ENCODE results near the gene MAEA.

The MAEA gene

DNA sequence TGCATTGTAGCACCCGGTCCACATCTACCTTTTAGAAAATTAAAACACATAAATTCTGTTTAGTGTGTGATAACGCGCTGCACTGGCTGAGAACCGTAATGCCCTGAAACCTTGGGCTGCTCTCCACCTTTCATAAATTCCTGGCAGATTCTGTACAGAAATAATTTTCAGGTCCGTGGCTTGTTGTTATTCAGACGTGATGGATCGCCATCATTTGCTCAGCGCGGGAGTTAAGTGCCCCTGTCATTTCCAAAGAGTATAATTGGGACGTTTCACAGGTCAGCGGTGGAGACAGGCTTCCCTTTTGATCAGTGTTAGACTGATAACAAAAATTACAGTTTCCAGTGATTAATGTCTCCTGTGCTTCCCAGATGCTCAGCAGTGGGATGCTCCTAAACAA, 73.8 kb downstream of the MAEA start:
- Histone ChIP-seq H3K4me1 (ENCODE audit: control insufficient read depth, insufficient read depth, low read depth, low read length) (peaks cover 6% of the 10 kb centered on the region), H3K27ac (ENCODE audit: low read length, poor library complexity, severe bottlenecking) (no peak overlapping the region), H2BK15ac (ENCODE audit: low read depth, poor library complexity, severe bottlenecking) (no peak overlapping the region), H3K79me1 (replicated peaks; ENCODE audit: low read length, poor library complexity, severe bottlenecking) (peaks cover 17% of the 10 kb centered on the region), H3K23ac (ENCODE audit: low read length in 2 of 2) (no peak overlapping the region), H3K4me2 (ENCODE audit: low read length, poor library complexity, severe bottlenecking) (no peak overlapping the region), H3K14ac (ENCODE audit: low read length in 2 of 2) (no peak overlapping the region), H3K36me3 (ENCODE audit: control insufficient read depth in 1 of 2, insufficient read depth in 2 of 2, low read depth in 1 of 2, low read length in 2 of 2) (peaks cover 36 to 80% of the 10 kb centered on the region in 2 experiments), H2BK12ac (ENCODE audit: low read length in 2 of 2) (no peak overlapping the region), H2BK5ac (ENCODE audit: low read depth, low read length, poor library complexity, severe bottlenecking) (no peak overlapping the region), H2AFZ (ENCODE audit: low read depth, low read length) (no peak overlapping the region), H4K8ac (ENCODE audit: low read length) (no peak overlapping the region), H3K4me3 (ENCODE audit: insufficient read depth in 1 of 2, low read depth in 1 of 2, low read length in 2 of 2) (no peak overlapping the region), H4K91ac (ENCODE audit: low read length) (no peak overlapping the region), H3K27me3 (ENCODE audit: control insufficient read depth in 1 of 2, insufficient read depth in 1 of 2, low read length in 2 of 2) (no peaks in the 10 kb centered on the region), H3K9me3 (ENCODE audit: control insufficient read depth, low read length) (no peaks in the 10 kb centered on the region), H2BK120ac (ENCODE audit: low read depth, low read length) (no peak overlapping the region), H3K4ac (ENCODE audit: low read depth in 1 of 2, low read length in 2 of 2) (no peak overlapping the region), H2AK5ac (ENCODE audit: low read length, severe bottlenecking) (no peak overlapping the region), H3K9ac (ENCODE audit: low read length) (no peak overlapping the region), H3K18ac (ENCODE audit: low read depth in 1 of 2, low read length in 2 of 2) (no peak overlapping the region)
- 96% methylated on average over 11 of the region's 11 CpGs for WGBS
- no peak for DNase-seq

DNA sequence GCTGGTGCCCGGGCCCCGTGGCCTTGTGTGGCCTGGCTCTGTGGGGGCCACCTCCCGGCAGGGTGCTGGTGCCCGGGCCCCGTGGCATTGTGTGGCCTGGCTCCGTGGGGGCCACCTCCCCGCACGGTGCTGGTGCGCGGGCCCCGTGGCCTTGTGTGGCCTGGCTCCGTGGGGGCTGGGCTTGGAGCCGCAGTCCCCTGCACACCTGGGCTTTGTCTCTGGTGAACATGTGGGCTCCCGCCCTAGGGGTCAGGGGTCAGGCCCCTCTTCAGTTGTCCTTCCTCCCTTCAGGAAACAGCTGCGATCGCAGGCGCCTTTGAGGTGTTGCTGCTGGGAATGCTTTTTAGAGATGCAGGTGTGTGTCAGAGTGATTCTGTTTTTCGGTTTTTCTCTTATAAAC, 74.5 kb downstream of the MAEA start:
- Histone ChIP-seq H3K14ac (ENCODE audit: low read length in 2 of 2) (no peak overlapping the region), H2BK12ac (ENCODE audit: low read length in 2 of 2) (no peak overlapping the region), H3K4me1 (ENCODE audit: control insufficient read depth, insufficient read depth, low read depth, low read length) (peaks cover 6% of the 10 kb centered on the region), H4K8ac (ENCODE audit: low read length) (no peak overlapping the region), H2AFZ (ENCODE audit: low read depth, low read length) (no peak overlapping the region), H2BK120ac (ENCODE audit: low read depth, low read length) (no peak overlapping the region), H4K91ac (ENCODE audit: low read length) (no peak overlapping the region), H3K9me3 (ENCODE audit: control insufficient read depth, low read length) (no peaks in the 10 kb centered on the region), H2BK5ac (ENCODE audit: low read depth, low read length, poor library complexity, severe bottlenecking) (no peak overlapping the region), H3K79me1 (replicated peaks; ENCODE audit: low read length, poor library complexity, severe bottlenecking) (peaks cover 17% of the 10 kb centered on the region), H3K27ac (ENCODE audit: low read length, poor library complexity, severe bottlenecking) (no peak overlapping the region), H3K18ac (ENCODE audit: low read depth in 1 of 2, low read length in 2 of 2) (no peak overlapping the region), H3K36me3 (ENCODE audit: control insufficient read depth in 1 of 2, insufficient read depth in 2 of 2, low read depth in 1 of 2, low read length in 2 of 2) (peaks cover 29 to 80% of the 10 kb centered on the region in 2 experiments), H2AK5ac (ENCODE audit: low read length, severe bottlenecking) (no peak overlapping the region), H3K4me2 (ENCODE audit: low read length, poor library complexity, severe bottlenecking) (no peak overlapping the region), H3K9ac (ENCODE audit: low read length) (no peak overlapping the region), H3K23ac (ENCODE audit: low read length in 2 of 2) (no peak overlapping the region), H3K4ac (ENCODE audit: low read depth in 1 of 2, low read length in 2 of 2) (no peak overlapping the region), H3K27me3 (ENCODE audit: control insufficient read depth in 1 of 2, insufficient read depth in 1 of 2, low read length in 2 of 2) (no peaks in the 10 kb centered on the region), H2BK15ac (ENCODE audit: low read depth, poor library complexity, severe bottlenecking) (no peak overlapping the region), H3K4me3 (ENCODE audit: insufficient read depth in 1 of 2, low read depth in 1 of 2, low read length in 2 of 2) (no peak overlapping the region)
- WGBS: 91% methylated on average over 15 of the region's 18 CpGs
- no peak for DNase-seq

DNA sequence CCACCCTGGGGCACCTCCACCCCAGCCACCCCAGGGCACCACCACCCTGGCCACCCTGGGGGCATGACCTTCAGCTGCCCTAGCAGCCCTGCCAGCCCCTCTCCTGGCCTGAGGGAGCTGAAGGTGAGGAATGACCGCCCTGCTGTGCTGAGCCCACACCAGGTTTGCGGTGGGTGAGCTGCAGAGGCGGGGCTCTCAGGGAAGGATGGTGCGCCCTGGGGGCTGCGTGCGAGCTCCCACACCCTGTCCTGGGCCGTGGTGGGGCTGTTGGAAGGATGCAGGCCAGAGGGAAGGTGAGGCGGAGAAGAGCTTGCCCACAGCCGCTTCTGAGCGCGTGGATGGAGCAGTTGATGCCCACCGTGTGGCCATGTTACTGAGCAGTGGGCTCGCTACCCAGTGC, 75.1 kb downstream of the MAEA start:
- 96% methylated on average over 13 of the region's 13 CpGs for WGBS
- no peak overlapping the region for H4K91ac ChIP-seq (ENCODE audit: low read length)
- H2BK120ac ChIP-seq (ENCODE audit: low read depth, low read length): no peak overlapping the region
- no peaks in the 10 kb centered on the region for H3K27me3 ChIP-seq (ENCODE audit: control insufficient read depth in 1 of 2, insufficient read depth in 1 of 2, low read length in 2 of 2)
- H2AK5ac ChIP-seq (ENCODE audit: low read length, severe bottlenecking): no peak overlapping the region
- H2BK15ac ChIP-seq (ENCODE audit: low read depth, poor library complexity, severe bottlenecking): no peak overlapping the region
- peaks cover 17% of the 10 kb centered on the region for H3K79me1 ChIP-seq (replicated peaks; ENCODE audit: low read length, poor library complexity, severe bottlenecking)
- no peaks in the 10 kb centered on the region for H3K9me3 ChIP-seq (ENCODE audit: control insufficient read depth, low read length)
- no peak overlapping the region for H3K9ac ChIP-seq (ENCODE audit: low read length)
- H3K4ac ChIP-seq (ENCODE audit: low read depth in 1 of 2, low read length in 2 of 2): no peak overlapping the region
- no peak overlapping the region for H3K18ac ChIP-seq (ENCODE audit: low read depth in 1 of 2, low read length in 2 of 2)
- H3K27ac ChIP-seq (ENCODE audit: low read length, poor library complexity, severe bottlenecking): no peak overlapping the region
- no peak overlapping the region for H2BK5ac ChIP-seq (ENCODE audit: low read depth, low read length, poor library complexity, severe bottlenecking)
- H3K4me1 ChIP-seq (ENCODE audit: control insufficient read depth, insufficient read depth, low read depth, low read length): peaks cover 6% of the 10 kb centered on the region
- H2AFZ ChIP-seq (ENCODE audit: low read depth, low read length): no peak overlapping the region
- H4K8ac ChIP-seq (ENCODE audit: low read length): no peak overlapping the region
- no peak for DNase-seq
- H3K4me3 ChIP-seq (ENCODE audit: insufficient read depth in 1 of 2, low read depth in 1 of 2, low read length in 2 of 2): no peak overlapping the region
- H3K14ac ChIP-seq (ENCODE audit: low read length in 2 of 2): peak overlapping the region in 1 of 2 experiments; percentile 50
- H3K36me3 ChIP-seq (ENCODE audit: control insufficient read depth in 1 of 2, insufficient read depth in 2 of 2, low read depth in 1 of 2, low read length in 2 of 2): peaks cover 24 to 76% of the 10 kb centered on the region in 2 experiments
- H3K23ac ChIP-seq (ENCODE audit: low read length in 2 of 2): no peak overlapping the region
- no peak overlapping the region for H3K4me2 ChIP-seq (ENCODE audit: low read length, poor library complexity, severe bottlenecking)
- H2BK12ac ChIP-seq (ENCODE audit: low read length in 2 of 2): peak overlapping the region in 1 of 2 experiments; percentile 4

DNA sequence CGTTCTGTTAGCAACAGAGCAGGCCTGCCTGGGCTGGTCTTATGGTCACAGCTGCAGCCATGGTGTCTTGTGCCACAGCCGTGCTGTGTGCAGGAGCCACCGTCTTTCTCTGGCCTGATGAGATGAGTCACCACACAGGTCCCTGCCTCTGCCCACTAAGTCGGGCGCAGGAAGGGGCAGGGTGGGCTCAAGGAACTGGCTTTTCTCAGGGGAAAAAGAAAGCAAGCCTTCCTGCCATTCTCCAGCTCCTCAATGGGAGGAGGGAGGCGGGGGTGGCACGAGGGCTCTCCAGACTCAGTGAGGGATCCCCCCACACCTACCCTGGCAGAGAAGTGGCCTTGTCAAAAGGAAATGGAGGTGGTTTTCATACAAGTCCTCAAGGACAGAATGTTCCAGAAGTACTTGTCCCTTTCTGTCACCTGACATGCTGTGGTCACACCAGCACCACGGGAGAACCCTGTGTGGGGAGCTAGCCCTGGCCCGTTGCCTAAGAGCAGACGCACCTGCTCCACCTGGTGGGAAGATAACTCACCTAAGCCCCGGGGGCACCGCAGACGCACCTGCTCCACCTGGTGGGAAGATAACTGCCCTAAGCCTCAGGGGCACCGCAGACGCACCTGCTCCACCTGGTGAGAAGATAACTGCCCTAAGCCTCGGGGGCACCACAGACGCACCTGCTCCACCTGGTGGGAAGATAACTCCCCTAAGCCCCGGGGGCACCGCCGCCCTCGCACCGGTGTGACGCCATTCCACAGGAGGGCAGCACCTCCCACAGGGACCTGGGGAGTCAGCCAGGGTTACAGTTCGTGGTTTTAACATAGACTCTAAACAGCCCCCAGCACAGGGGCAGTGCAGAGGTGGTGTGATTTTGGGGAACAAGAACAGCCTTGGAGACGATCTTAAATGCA, 75.8 kb downstream of the MAEA start:
- Histone ChIP-seq H2AFZ (ENCODE audit: low read depth, low read length) (no peak overlapping the region), H3K4me3 (ENCODE audit: insufficient read depth in 1 of 2, low read depth in 1 of 2, low read length in 2 of 2) (no peak overlapping the region), H3K23ac (ENCODE audit: low read length in 2 of 2) (no peak overlapping the region), H3K9me3 (ENCODE audit: control insufficient read depth, low read length) (no peaks in the 10 kb centered on the region), H3K36me3 (ENCODE audit: control insufficient read depth in 1 of 2, insufficient read depth in 2 of 2, low read depth in 1 of 2, low read length in 2 of 2) (peaks cover 23 to 74% of the 10 kb centered on the region in 2 experiments), H4K8ac (ENCODE audit: low read length) (no peak overlapping the region), H3K4me1 (ENCODE audit: control insufficient read depth, insufficient read depth, low read depth, low read length) (peaks cover 3% of the 10 kb centered on the region), H2AK5ac (ENCODE audit: low read length, severe bottlenecking) (no peak overlapping the region), H2BK15ac (ENCODE audit: low read depth, poor library complexity, severe bottlenecking) (no peak overlapping the region), H3K79me1 (replicated peaks; ENCODE audit: low read length, poor library complexity, severe bottlenecking) (peaks cover 19% of the 10 kb centered on the region), H3K18ac (ENCODE audit: low read depth in 1 of 2, low read length in 2 of 2) (no peak overlapping the region), H3K4ac (ENCODE audit: low read depth in 1 of 2, low read length in 2 of 2) (no peak overlapping the region), H2BK120ac (ENCODE audit: low read depth, low read length) (no peak overlapping the region), H3K14ac (ENCODE audit: low read length in 2 of 2) (no peak overlapping the region), H3K27me3 (ENCODE audit: control insufficient read depth in 1 of 2, insufficient read depth in 1 of 2, low read length in 2 of 2) (no peaks in the 10 kb centered on the region), H2BK12ac (ENCODE audit: low read length in 2 of 2) (no peak overlapping the region), H3K9ac (ENCODE audit: low read length) (no peak overlapping the region), H2BK5ac (ENCODE audit: low read depth, low read length, poor library complexity, severe bottlenecking) (no peak overlapping the region), H3K4me2 (ENCODE audit: low read length, poor library complexity, severe bottlenecking) (no peak overlapping the region), H3K27ac (ENCODE audit: low read length, poor library complexity, severe bottlenecking) (no peak overlapping the region), H4K91ac (ENCODE audit: low read length) (no peak overlapping the region)
- no peak for DNase-seq
- WGBS: 84% methylated on average over 23 of the region's 25 CpGs

Data from mesenchymal stem cell (in vitro differentiated cells and primary cell).